Measurements from ENCODE around the gene CIB2.
"Not testable (repeated sequence)": the region's sequence is repeated elsewhere in the genome, so short reads cannot be mapped to it uniquely, and the experiment has no call there.

The CIB2 gene

GRCh38 chr15:78159395-78159794 lies 28.1 kb upstream of the CIB2 start:
- Histone ChIP-seq H3K27ac (no peak overlapping the region), H3K4me3 (no peak overlapping the region)
- TF ChIP-seq CTCF (IDR thresholded peaks at IDR 0.05) = no peak
- no peak for DNase-seq (ENCODE audit: low spot score)

- DNase-seq (ENCODE audit: low spot score) = no peak
- no peak for TF ChIP-seq CTCF (IDR thresholded peaks at IDR 0.05)
These were observed 26.0 kb upstream of the CIB2 start for GRCh38 chr15:78157203-78157602.

GRCh38 chr15:78156653-78157052 lies 25.4 kb upstream of the CIB2 start:
- Histone ChIP-seq H3K4me3 (no peak overlapping the region), H3K27ac (peak overlapping the region in 1 of 2 donors; percentile 76)
- no peak for TF ChIP-seq CTCF (IDR thresholded peaks at IDR 0.05)
- no peak for DNase-seq (ENCODE audit: low spot score)

More at GRCh38 chr15:78157203-78157602, 26.0 kb upstream of the CIB2 start:
- H3K4me3 ChIP-seq = no peak overlapping the region
- no peak overlapping the region for H3K27ac ChIP-seq

- no peak for DNase-seq (ENCODE audit: low spot score)
- no peak overlapping the region for H3K4me3 ChIP-seq
- no peak for TF ChIP-seq CTCF (IDR thresholded peaks at IDR 0.05)
- H3K27ac ChIP-seq = peak overlapping the region; percentile 76 to 83
These were observed 24.2 kb upstream of the CIB2 start for GRCh38 chr15:78155355-78155939.

- TF ChIP-seq CTCF (IDR thresholded peaks at IDR 0.05) = no peak
- no peak for DNase-seq (ENCODE audit: low spot score)
- Histone ChIP-seq H3K4me3 (no peak overlapping the region), H3K27ac (peak overlapping the region; percentile 76 to 83)
These were observed 23.7 kb upstream of the CIB2 start for GRCh38 chr15:78154955-78155354.

- not testable (repeated sequence) for DNase-seq (ENCODE audit: low spot score); H3K27ac ChIP-seq; H3K4me3 ChIP-seq
These were observed 19.8 kb upstream of the CIB2 start for GRCh38 chr15:78151075-78151474.

GRCh38 chr15:78149805-78150751 lies 18.8 kb upstream of the CIB2 start:
- peak overlapping the region; percentile 68 to 97 for H3K27ac ChIP-seq
- H3K4me3 ChIP-seq = peak overlapping the region; percentile 99
- no peak for DNase-seq (ENCODE audit: low spot score)
- no peak for TF ChIP-seq CTCF (IDR thresholded peaks at IDR 0.05)

All from coronary artery (tissue), 2 donors.